HFF-Myc (cell line): Measurements from ENCODE around the gene YAF2.
A peak's percentile ranks its signal among the peaks of the same experiment; 100 is the strongest.

Experiments
- DNase-seq: peaks from one replicate; pipeline ENCODE4 v3.0.0-alpha.2; 2011; ENCODE audit warnings: low read depth; ENCODE audit errors: extremely low read depth
- H3K4me3 ChIP-seq: replicated peaks from 2 replicates; pipeline ENCODE4 v1.5.1; 2011; ENCODE audit warnings: low read depth, mild to moderate bottlenecking, control low read depth, low read length
- CTCF ChIP-seq: IDR thresholded peaks from 2 replicates; pipeline ENCODE4 v1.5.1; 2012; ENCODE audit warnings: mild to moderate bottlenecking, low read depth, low read length, control low read depth; ENCODE audit errors: missing control alignments

Gene YAF2

DNA sequence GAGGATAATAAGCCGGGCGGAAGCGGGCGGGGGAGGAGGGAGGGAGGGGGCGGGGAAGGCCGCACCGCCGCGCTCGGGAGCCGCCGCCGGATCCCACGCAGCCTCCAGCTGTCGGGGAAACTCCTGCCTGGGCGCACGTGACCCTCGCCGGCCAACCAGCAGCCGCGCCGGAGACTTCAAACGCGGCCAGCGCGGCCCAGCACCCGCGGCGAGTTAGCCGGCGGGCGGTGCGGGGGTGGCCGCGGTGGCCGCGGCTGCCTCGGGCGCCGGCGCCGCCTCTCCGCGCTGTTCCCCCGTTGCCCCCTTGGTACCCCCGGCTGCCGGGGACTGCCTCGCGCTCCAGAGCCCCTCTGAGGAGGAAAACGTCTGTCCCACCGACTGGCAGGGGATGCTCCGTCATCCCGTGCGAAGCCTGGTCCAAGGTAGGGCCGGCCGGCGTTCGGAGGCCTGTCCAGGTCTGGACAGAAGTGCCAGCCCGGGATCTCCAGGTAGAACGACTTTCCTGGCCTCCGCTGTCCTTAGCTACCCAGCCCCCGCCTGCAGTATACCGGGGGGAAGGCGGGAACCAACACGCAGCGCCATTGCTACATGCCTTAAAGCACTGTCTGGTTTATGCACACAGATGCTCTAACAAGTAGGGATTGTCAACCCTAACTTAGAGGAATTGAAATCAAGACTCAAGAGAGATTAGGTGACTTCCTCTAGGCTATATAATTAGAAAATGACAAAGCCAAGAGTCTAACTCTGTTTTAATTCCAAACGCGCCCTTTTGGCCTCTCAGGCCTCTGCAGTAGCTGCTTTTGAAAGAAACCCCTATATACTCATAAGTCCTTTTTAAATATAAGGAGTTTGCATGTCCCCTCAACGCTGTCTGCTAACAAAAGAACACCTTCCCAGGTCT lies at the start of gene YAF2:
Gene YAF2 (minus strand): TSS at position 9 of the 901 bp plus-strand sequence. CDS start 68 bp downstream, outside the sequence.
- TF ChIP-seq CTCF, result no peak
- DNase-seq, result peak; percentile 39
- peak within 1 kb of the TSS; percentile 73 for H3K4me3 ChIP-seq

DNA sequence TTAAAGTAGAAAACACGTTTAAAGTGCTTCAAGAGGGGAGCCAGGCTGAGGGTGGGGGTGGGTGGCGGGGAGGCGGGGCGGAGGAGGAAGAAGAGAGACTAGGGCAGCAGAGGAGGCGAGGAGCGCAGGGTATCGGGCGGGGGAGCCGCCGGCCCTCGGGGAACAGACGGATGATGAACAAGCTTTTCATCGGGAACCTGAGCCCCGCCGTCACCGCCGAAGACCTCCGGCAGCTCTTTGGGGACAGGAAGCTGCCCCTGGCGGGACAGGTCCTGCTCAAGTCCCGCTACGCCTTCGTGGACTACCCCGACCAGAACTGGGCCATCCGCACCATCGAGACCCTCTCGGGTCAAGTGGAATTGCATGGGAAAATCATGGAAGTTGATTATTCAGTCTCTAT lies 48.7 kb upstream of the YAF2 start:
- no peak for DNase-seq
- no peak for TF ChIP-seq CTCF
- H3K4me3 ChIP-seq, result no peak overlapping the region

DNA sequence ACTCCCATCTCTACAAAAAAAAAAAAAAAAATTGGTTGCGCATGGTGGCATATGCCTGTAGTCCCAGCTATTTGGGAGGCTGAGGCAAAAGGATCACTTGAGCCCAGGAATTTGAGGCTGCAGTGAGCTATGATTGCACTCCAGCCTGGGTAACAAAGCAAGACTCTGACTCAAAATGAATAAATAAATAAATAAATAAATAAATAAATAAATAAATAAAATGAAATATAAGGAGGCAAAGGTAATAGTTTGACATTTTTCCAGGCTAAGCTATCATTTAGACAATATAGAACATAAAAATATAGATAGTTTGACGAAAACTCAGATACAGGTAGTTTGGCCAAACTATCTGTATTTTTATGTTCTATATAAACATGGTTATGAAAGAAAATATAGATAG lies 47.4 kb upstream of the YAF2 start:
- TF ChIP-seq CTCF, result no peak
- no peak for DNase-seq
- H3K4me3 ChIP-seq, result no peak overlapping the region

GRCh38 chr12:42284876-42285275 lies 46.8 kb upstream of the YAF2 start:
- H3K4me3 ChIP-seq, result no peak overlapping the region
- DNase-seq, result no peak
- TF ChIP-seq CTCF, result no peak

DNA sequence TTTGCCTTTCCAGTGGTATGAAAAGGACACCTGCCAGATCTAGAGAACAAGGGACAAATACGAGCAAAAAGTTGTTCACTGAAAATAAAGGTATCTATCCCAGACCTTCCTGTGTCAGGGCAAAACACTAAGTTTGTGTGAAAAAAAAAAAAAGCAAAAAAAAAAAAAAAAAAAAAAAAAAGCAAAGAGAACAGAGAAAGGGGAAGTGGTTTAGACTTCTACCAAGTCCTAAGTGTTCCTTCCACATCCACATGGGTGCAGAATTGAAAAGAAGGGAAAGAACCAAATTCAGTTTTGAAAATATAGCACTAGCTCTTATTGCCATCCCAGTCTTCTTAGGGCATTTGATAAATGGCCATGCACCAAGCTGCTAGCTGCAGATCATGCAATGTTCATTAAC lies 46.1 kb upstream of the YAF2 start:
- TF ChIP-seq CTCF, result no peak
- no peak for DNase-seq
- H3K4me3 ChIP-seq, result no peak overlapping the region

DNA sequence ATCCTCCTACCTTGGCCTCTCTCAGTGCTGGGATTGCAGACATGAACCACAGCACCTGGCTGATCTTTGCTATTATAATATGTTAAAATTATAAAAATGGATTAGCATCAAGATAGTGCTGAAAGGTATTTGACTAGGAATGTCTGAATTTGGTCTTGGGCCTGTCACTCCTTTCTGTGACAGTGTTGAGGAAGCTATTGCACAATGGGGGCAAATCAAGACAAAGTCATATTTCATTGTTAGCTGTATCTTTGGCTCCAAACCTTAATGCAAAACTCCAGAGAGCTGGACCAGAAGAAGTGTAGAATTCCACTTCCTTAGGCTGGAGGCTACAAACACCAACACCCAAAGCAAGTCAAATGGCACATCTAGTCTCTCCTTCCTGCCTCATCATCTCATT lies 45.7 kb upstream of the YAF2 start:
- TF ChIP-seq CTCF, result no peak

More for the DNA sequence above, 45.7 kb upstream of the YAF2 start:
- no peak for DNase-seq
- no peak overlapping the region for H3K4me3 ChIP-seq
